Measurements from ENCODE around the gene CGB7. TPM values are rescaled to one million over a fixed set of nuclear protein-coding genes. Genes with fewer than 3 reads are reported as not detected.

CGB7 gene
- total and polyA plus RNA-seq, 4 experiments from 2014 or later, result not detected

DNA sequence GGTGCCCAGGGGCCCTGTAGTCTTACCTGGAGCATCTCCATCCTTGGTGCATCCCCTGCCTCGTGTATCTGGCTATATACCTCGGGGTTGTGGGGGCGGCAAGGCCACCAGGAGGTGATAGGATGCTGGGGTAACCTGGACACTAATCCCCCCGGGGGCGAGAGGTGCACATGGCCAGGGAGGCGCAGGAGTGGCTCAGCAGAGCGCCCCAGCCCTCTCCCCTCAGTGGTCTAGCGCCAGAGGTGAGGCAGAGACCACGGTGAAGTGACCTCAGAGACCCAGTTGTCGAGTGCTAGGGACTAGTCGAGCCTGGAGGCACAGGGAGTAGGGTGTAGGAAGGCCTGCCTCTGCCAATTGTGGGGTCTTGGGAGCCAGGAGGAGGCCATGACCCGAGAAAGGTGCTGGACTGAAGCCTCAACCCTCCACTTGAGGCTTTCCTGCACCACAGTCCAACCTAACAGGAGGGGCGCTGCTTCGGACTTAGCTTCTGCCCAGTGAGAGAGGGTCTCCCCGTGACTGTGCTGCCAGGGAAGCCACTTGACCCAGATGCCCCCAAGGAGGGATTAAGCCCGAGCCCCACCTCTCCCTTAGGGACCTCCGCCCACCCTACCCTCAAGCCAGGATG lies 40.4 kb downstream of the CGB7 start, which contains the start of gene LHB:
LHB (minus strand) TSS at position 51 of the 625 bp plus-strand sequence; CDS start at position 41, 10 bp downstream.
- ChIA-PET POLR2A (ENCODE audit: partially characterized antibody) (interaction anchor here (1.2 to 3.4 kb wide), 5 partner anchors 17 to 142 kb away, joined by 3 to 33 read pairs (median 7); partner anchors contain the start of genes GYS1, NUCB1 and RUVBL2), CTCF (ENCODE audit: partially characterized antibody) (interaction anchor here (0.6 to 3.0 kb wide), 6 partner anchors 13 to 798 kb away, joined by 3 to 22 read pairs (median 4); partner anchors contain the start of genes GYS1 and RUVBL2)
- Histone ChIP-seq H3K4me1 (ENCODE audit: insufficient read depth, low read length) (peaks cover 24% of the 10 kb centered on the region), H3K27ac (ENCODE audit: low read depth, low read length) (peak within 1 kb of the TSS; percentile 23), H3K27me3 (ENCODE audit: insufficient read depth, low read length) (no peaks in the 10 kb centered on the region), H3K4me3 (ENCODE audit: low read length in 2 of 2) (peak within 1 kb of the TSS in 1 of 2 donors; percentile 73), H3K36me3 (ENCODE audit: insufficient read depth, low read length) (peaks cover 4% of the 10 kb centered on the region), H3K9me3 (ENCODE audit: control insufficient read depth in 1 of 2, low read length in 2 of 2) (no peaks in the 10 kb centered on the region)
- Mint-ChIP-seq H3K4me1 (peaks cover 15 to 39% (median 25%) of the 10 kb centered on the region in 4 donors), H3K27ac (peak within 1 kb of the TSS in 6 of 7 donors; percentile 13 to 66 (median 37)), H3K4me3 (peak within 1 kb of the TSS; percentile 79 to 94 (median 89)), H3K9me3 (no peaks in the 10 kb centered on the region), H3K27me3 (peaks cover 0 to 3% of the 10 kb centered on the region in 2 donors), H3K36me3 (peaks cover 4 to 20% of the 10 kb centered on the region in 2 donors)
- DNase-seq, result no peak
- intact Hi-C loops (cut with micrococcal nuclease), result no loop called here

DNA sequence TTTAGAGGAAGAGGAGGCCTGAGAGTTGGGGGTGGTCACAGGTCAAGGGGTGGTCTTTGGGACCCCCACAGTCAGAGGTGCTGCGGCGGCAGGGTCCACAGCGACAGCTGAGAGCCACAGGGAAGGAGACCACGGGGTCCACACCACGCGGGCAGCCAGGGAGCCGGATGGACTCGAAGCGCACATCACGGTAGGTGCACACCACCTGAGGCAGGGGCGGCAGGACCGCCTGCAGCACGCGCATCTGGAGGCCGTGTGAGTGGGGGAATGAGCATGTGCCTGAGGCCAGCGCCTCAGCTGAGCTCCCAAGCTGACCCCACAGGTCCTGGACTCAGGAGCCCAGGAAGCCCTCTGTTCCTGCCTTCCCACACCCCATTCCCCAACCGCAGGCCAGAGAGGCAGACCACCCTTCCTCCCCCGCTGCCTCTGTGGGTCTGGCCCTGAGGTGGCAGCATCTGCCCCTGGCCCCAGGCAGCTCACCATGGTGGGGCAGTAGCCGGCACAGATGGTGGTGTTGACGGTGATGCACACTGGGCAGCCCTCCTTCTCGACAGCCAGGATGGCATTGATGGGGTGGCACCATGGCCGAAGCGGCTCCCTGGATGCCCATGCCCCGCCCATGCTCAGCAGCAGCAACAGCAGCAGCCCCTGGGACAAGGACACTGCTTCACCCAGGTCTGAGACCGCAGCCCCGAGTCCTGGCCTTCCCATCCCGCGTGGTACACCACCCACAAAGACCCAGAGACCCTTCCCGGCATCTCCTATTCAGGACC lies 41.3 kb downstream of the CGB7 start:
- no peak for DNase-seq
- peaks cover 0 to 3% of the 10 kb centered on the region in 2 donors for H3K27me3 Mint-ChIP-seq
- H3K4me1 Mint-ChIP-seq, result peaks cover 13 to 36% (median 21%) of the 10 kb centered on the region in 4 donors
- peaks cover 7 to 24% of the 10 kb centered on the region in 2 donors for H3K36me3 Mint-ChIP-seq
- CTCF ChIA-PET (ENCODE audit: partially characterized antibody), result interaction anchor here (0.7 kb wide), 1 partner anchor 19 kb away, joined by 3 read pairs; no protein-coding TSS in a partner anchor
- Histone ChIP-seq H3K27ac (ENCODE audit: low read depth, low read length) (no peak overlapping the region), H3K4me1 (ENCODE audit: insufficient read depth, low read length) (peaks cover 23% of the 10 kb centered on the region), H3K36me3 (ENCODE audit: insufficient read depth, low read length) (peaks cover 12% of the 10 kb centered on the region), H3K4me3 (ENCODE audit: low read length in 2 of 2) (no peak overlapping the region), H3K27me3 (ENCODE audit: insufficient read depth, low read length) (no peaks in the 10 kb centered on the region), H3K9me3 (ENCODE audit: control insufficient read depth in 1 of 2, low read length in 2 of 2) (no peaks in the 10 kb centered on the region)
- H3K27ac Mint-ChIP-seq, result peak overlapping the region in 1 of 7 donors; percentile 66
- intact Hi-C loops (cut with micrococcal nuclease), result no loop called here
- H3K9me3 Mint-ChIP-seq, result no peaks in the 10 kb centered on the region
- POLR2A ChIA-PET (ENCODE audit: partially characterized antibody), result no interaction called here
- peak overlapping the region in 2 of 8 donors; percentile 43 to 65 for H3K4me3 Mint-ChIP-seq

DNA sequence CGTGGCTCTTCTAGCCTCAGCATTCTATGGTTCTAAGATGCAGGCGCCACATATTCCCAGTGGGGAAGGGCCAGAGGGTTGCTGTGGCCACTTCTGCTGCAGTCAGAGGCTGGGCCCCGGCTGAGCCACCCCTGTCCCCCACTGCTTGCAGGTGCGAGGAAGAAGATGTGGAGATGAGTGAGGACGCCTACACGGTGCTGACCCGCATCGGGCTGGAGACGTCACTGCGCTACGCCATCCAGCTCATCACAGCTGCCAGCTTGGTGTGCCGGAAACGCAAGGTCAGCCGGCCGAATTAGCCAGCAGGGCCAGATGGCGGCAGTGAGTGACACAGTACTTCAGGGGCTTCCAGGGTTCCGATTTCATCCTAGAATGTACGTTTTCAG lies 42.7 kb downstream of the CGB7 start:
- CTCF ChIA-PET (ENCODE audit: partially characterized antibody), result no interaction called here
- Histone ChIP-seq H3K27ac (ENCODE audit: low read depth, low read length) (no peak overlapping the region), H3K4me1 (ENCODE audit: insufficient read depth, low read length) (peaks cover 10% of the 10 kb centered on the region), H3K4me3 (ENCODE audit: low read length in 2 of 2) (no peak overlapping the region), H3K36me3 (ENCODE audit: insufficient read depth, low read length) (peaks cover 12% of the 10 kb centered on the region), H3K9me3 (ENCODE audit: control insufficient read depth in 1 of 2, low read length in 2 of 2) (no peaks in the 10 kb centered on the region), H3K27me3 (ENCODE audit: insufficient read depth, low read length) (no peaks in the 10 kb centered on the region)
- intact Hi-C loops (cut with micrococcal nuclease), result no loop called here
- Mint-ChIP-seq H3K27ac (peak overlapping the region in 1 of 7 donors; percentile 13), H3K9me3 (no peaks in the 10 kb centered on the region), H3K4me3 (no peak overlapping the region), H3K36me3 (peaks cover 14 to 31% of the 10 kb centered on the region in 2 donors), H3K27me3 (peaks cover 0 to 3% of the 10 kb centered on the region in 2 donors), H3K4me1 (peaks cover 6 to 22% (median 12%) of the 10 kb centered on the region in 4 donors)
- POLR2A ChIA-PET (ENCODE audit: partially characterized antibody), result no interaction called here
- DNase-seq, result no peak

DNA sequence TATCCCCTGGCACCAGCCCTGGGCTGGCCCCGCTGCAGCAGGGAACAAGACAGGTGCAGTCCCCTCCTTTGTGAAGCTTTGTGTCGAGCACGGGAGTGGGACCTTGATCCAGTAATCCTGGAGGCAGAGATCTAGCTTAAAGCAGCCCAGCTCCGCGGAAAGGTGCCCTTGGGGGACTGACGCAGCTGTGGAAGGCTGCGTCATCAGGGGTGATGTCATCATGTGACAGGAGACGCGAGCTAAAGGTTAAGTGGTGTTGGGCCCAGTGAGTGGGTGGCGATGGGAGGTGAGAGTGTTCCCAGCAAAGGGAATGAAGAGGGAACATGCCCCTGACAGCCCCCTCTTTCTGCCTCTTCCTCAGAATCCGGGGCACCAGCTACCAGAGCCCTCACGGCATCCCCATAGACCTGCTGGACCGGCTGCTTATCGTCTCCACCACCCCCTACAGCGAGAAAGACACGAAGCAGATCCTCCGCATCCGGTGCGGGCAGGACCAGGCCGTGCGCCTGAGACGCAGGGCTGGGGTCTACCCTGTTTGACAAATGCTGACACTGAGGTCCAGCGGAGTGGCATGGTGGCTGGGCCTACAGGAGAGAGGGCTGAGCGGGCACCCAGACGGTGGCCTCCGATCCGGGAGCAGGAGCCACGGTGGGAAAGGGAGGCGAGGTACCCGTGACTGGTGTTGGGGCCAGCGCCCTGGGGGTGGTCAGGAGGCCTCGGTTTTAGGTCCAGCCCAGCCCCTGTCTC lies 43.3 kb downstream of the CGB7 start:
- Mint-ChIP-seq H3K27ac (peak overlapping the region in 3 of 7 donors; percentile 47 to 73 (median 57)), H3K27me3 (peaks cover 0 to 3% of the 10 kb centered on the region in 2 donors), H3K4me3 (no peak overlapping the region), H3K4me1 (peaks cover 6 to 17% (median 8%) of the 10 kb centered on the region in 4 donors), H3K9me3 (no peaks in the 10 kb centered on the region), H3K36me3 (peaks cover 14 to 34% of the 10 kb centered on the region in 2 donors)
- Histone ChIP-seq H3K9me3 (ENCODE audit: control insufficient read depth in 1 of 2, low read length in 2 of 2) (no peaks in the 10 kb centered on the region), H3K36me3 (ENCODE audit: insufficient read depth, low read length) (peaks cover 12% of the 10 kb centered on the region), H3K4me1 (ENCODE audit: insufficient read depth, low read length) (peaks cover 10% of the 10 kb centered on the region), H3K27me3 (ENCODE audit: insufficient read depth, low read length) (no peaks in the 10 kb centered on the region), H3K4me3 (ENCODE audit: low read length in 2 of 2) (no peak overlapping the region), H3K27ac (ENCODE audit: low read depth, low read length) (no peak overlapping the region)
- intact Hi-C loops (cut with micrococcal nuclease), result no loop called here
- DNase-seq, result no peak
- POLR2A ChIA-PET (ENCODE audit: partially characterized antibody), result interaction anchor here (0.6 kb wide), 1 partner anchor 11 kb away, joined by 4 read pairs; no protein-coding TSS in a partner anchor
- CTCF ChIA-PET (ENCODE audit: partially characterized antibody), result interaction anchor here (1.1 to 1.8 kb wide), 3 partner anchors 15 to 21 kb away, joined by 5 to 6 read pairs (median 6); partner anchors contain the start of genes GYS1 and RUVBL2

DNA sequence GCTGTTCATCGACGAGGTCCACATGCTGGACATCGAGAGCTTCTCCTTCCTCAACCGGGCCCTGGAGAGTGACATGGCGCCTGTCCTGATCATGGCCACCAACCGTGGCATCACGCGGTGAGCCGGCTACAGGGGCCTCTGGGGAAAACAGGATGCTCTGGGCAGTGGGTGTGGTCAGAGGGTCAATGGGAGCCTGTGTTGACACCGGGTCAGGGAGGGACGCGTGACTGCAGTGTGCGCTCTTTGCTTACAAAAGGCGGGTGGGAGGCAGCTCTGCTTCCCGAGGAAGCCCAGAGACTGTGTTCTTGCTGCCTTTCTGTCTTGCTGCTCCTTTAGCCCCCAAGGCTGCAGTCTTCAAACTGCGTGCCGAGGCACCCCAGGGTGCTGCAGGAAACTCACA lies 46.4 kb downstream of the CGB7 start:
- H3K27me3 Mint-ChIP-seq, result no peaks in the 10 kb centered on the region
- no peak overlapping the region for H3K27ac Mint-ChIP-seq
- no peaks in the 10 kb centered on the region for H3K4me1 Mint-ChIP-seq
- H3K9me3 Mint-ChIP-seq, result no peaks in the 10 kb centered on the region
- ChIA-PET CTCF (ENCODE audit: partially characterized antibody) (interaction anchor here (3.1 kb wide), 1 partner anchor 18 kb away, joined by 10 read pairs; the partner anchor contains the start of genes GYS1 and RUVBL2), POLR2A (ENCODE audit: partially characterized antibody) (no interaction called here)
- Histone ChIP-seq H3K4me3 (ENCODE audit: low read length in 2 of 2) (no peak overlapping the region), H3K36me3 (ENCODE audit: insufficient read depth, low read length) (peaks cover 19% of the 10 kb centered on the region), H3K9me3 (ENCODE audit: control insufficient read depth in 1 of 2, low read length in 2 of 2) (no peaks in the 10 kb centered on the region), H3K27ac (ENCODE audit: low read depth, low read length) (no peak overlapping the region), H3K4me1 (ENCODE audit: insufficient read depth, low read length) (no peaks in the 10 kb centered on the region), H3K27me3 (ENCODE audit: insufficient read depth, low read length) (no peaks in the 10 kb centered on the region)
- H3K4me3 Mint-ChIP-seq, result no peak overlapping the region
- intact Hi-C loops (cut with micrococcal nuclease), result no loop called here
- peaks cover 14 to 43% of the 10 kb centered on the region in 2 donors for H3K36me3 Mint-ChIP-seq
- no peak for DNase-seq

DNA sequence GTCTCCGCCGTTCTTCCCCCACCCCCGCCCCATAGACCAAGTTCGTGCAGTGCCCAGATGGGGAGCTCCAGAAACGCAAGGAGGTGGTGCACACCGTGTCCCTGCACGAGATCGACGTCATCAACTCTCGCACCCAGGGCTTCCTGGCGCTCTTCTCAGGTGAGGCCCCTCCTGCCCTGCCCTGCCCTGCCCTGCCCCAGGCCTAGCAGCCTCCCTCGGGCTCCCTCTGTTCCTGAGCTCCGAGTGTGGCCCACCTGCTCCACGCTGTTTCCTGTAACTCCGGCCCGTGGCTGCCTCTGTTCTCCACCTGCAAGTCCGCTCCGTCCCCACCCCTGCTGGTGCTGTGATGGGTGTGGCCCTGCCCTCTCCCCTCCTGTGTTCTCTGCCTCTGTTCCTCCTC lies 47.1 kb downstream of the CGB7 start:
- no peak for DNase-seq
- Mint-ChIP-seq H3K9me3 (no peaks in the 10 kb centered on the region), H3K4me3 (no peak overlapping the region), H3K27me3 (no peaks in the 10 kb centered on the region), H3K36me3 (peaks cover 14 to 45% of the 10 kb centered on the region in 2 donors), H3K4me1 (no peaks in the 10 kb centered on the region), H3K27ac (no peak overlapping the region)
- intact Hi-C loops (cut with micrococcal nuclease), result no loop called here
- Histone ChIP-seq H3K27me3 (ENCODE audit: insufficient read depth, low read length) (no peaks in the 10 kb centered on the region), H3K4me3 (ENCODE audit: low read length in 2 of 2) (no peak overlapping the region), H3K9me3 (ENCODE audit: control insufficient read depth in 1 of 2, low read length in 2 of 2) (no peaks in the 10 kb centered on the region), H3K36me3 (ENCODE audit: insufficient read depth, low read length) (peaks cover 19% of the 10 kb centered on the region), H3K4me1 (ENCODE audit: insufficient read depth, low read length) (no peaks in the 10 kb centered on the region), H3K27ac (ENCODE audit: low read depth, low read length) (no peak overlapping the region)
- ChIA-PET CTCF (ENCODE audit: partially characterized antibody) (interaction anchor here (3.1 to 3.3 kb wide), 2 partner anchors 12 to 17 kb away, joined by 10 to 24 read pairs; partner anchors contain the start of genes GYS1 and RUVBL2), POLR2A (ENCODE audit: partially characterized antibody) (interaction anchor here (0.9 kb wide), 1 partner anchor 8 kb away, joined by 3 read pairs; no protein-coding TSS in a partner anchor)

Measured in CD4-positive, alpha-beta memory T cell (primary cell).